GM12872 (cell line): ENCODE data around the gene GFOD2.

Experiments
- CTCF ChIP-seq: IDR thresholded peaks from 3 replicates; pipeline ENCODE4 v1.5.1; 2011; ENCODE audit warnings: low read depth, mild to moderate bottlenecking, low read length, moderate library complexity; ENCODE audit not compliant: insufficient read depth

GFOD2 gene

DNA sequence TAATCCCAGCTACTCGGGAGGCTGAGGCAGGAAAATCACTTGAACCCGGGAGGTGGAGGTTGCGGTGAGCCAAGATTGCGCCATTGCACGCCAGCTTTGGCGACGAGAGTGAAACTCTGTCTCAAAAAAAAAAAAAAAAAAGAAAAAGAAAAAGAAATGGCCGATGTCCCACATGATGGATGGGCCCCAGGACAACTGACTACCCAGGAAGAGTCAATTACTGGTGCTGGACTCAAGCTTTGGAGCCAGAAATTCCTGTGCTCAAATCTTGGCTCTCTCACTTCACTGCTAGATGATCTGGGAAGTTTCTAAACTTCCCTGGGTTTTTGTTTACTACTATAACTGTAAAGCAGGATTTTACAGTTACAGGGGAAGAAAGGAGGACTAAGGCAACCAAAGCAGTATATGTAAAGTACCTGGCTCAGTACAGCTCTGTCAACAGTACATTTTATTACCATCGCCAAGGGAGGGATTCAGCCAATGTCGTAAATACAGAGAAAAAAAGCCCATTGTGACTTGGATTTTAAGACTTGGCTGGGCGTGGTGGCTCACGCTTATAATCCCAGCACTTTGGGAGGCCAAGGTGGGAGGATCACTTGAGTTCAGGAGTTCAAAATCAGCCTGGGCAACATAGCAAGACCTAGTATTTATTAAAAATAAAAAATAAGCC is 40.6 kb downstream of the GFOD2 start:
- TF ChIP-seq CTCF, result no peak

- TF ChIP-seq CTCF, result no peak
Measured at GRCh38 chr16:67677712-67678111, 41.4 kb downstream of the GFOD2 start.

GRCh38 chr16:67676939-67677338 is 42.2 kb downstream of the GFOD2 start:
- TF ChIP-seq CTCF, result no peak

DNA sequence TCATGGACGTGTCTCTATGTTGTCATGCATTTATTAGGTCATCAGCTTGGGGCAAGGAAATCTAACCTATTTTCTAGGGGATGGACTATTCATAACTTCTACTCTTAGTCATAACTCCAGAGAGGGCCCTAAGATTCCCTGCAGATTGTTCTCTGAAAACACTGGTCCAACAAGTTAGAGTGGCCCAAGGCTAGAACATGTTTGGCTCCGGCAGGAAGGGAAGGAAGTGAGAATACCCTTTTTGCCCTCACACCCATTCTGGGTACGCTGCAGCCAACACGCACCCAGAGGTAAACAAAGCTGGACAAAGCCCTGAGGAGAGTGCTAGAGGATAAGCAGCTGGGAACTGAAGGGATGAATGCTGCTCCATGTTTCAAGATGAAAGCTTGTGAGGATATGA is 42.6 kb downstream of the GFOD2 start:
- TF ChIP-seq CTCF, result no peak

GRCh38 chr16:67675999-67676398 is 43.1 kb downstream of the GFOD2 start:
- no peak for TF ChIP-seq CTCF

DNA sequence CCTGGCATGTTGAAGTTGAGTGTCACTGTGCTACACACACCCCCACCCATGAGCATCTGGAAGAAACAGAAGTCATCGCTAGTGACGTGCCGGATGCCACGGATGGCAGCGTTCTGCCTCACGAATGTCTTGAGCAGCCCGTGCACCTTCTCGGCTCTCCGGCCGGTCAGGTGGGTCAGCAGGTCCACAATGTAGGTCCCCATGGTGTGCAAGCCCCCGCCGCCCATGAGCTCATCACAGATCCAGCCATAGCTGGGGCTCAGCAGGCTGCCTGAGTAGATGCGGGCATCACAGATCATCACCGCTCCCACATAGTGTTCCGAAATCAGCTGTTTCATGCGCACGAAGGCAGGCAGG is 43.6 kb downstream of the GFOD2 start:
- no peak for TF ChIP-seq CTCF

DNA sequence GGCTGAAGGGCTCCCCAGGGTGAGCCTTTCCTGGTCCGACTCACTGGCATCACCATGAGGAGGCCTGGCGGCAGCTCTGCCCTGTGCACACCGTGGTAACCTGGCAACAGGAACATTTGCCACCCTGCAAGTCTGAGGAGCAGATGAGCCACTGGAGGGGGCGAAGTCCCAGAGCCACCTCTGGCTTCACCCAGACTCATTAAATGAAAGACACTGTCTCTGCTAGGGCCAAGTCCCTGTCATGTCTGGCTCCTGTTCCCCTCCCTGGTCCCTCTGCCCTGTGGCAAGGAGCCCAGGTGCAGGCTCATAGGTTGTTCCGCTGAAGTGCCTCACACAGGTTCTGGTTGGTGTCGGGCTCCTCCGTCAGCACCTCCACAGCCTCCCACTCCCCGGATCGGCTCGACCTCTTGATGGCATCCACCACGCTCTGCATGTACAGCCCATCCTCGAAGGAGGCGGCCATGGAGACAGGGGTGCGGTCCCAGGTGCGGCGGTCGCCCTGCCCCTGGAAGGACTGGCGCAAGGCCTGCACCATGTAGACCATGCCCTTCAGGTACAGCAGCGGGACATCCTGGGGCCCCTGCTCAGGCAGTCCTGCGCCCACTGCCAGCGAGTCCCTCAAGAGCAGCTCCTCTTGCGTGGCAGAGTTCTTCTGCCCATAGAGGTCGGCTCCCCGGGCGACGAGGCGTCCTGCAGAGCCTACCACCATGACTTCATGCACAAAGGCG is 44.1 kb downstream of the GFOD2 start:
- TF ChIP-seq CTCF, result no peak
